IMR-90 (cell line): ENCODE results near the gene TRDN. TPM values are rescaled to one million over a fixed set of nuclear protein-coding genes. Genes with fewer than 3 reads are reported as not detected.

Experiments
- ATAC-seq: fragments of 200-7000 bp; cut with Tn5 transposase; 2 replicates; pipeline ENCODE4 v1.9.1; 2020; ENCODE audit warnings: low read depth, mild to moderate bottlenecking, moderate library complexity
- BruUV-seq: library from RNA; stranded (reverse); fragments of 400-500 nt; replicated peaks from 2 replicates; lab custom pipeline; 2021; lab: Mats Ljungman, UMichigan
- CTCF ChIA-PET: fragments of 300-600 bp; formaldehyde crosslinking; extraction: SDS; loops from one replicate; lab custom pipeline; 2021; ENCODE audit warnings: antibody characterized with exemption; lab: Yijun Ruan, JAX
- POLR2A ChIA-PET: fragments of 300-600 bp; sonication (Branson Sonifier 250); formaldehyde crosslinking; loops from one replicate; lab custom pipeline; 2022; ENCODE audit warnings: antibody characterized with exemption; ENCODE audit not compliant: unreplicated experiment; lab: Charles Lee
- DNase-seq: peaks from one replicate; pipeline ENCODE4 v3.0.0; 2013
- H2AFZ ChIP-seq: replicated peaks from 2 replicates; pipeline ENCODE3; 2013; ENCODE audit warnings: low read length, mild to moderate bottlenecking; ENCODE audit not compliant: poor library complexity
- H2AK5ac ChIP-seq: 2 replicates; pipeline ENCODE4 v1.6.1; 2013; ENCODE audit warnings: low read depth, low read length, inconsistent platforms
- H2AK9ac ChIP-seq: replicated peaks from 2 replicates; pipeline ENCODE3; 2013; ENCODE audit warnings: mild to moderate bottlenecking, low read depth, low read length, moderate library complexity; ENCODE audit not compliant: poor library complexity
- H2BK120ac ChIP-seq: 2 replicates; pipeline ENCODE4 v1.6.1; 2013; ENCODE audit warnings: low read depth, low read length, inconsistent platforms
- H2BK15ac ChIP-seq: 3 replicates; pipeline ENCODE4 v1.6.1; 2013; ENCODE audit warnings: low read depth, low read length, inconsistent platforms
- H2BK20ac ChIP-seq: 2 replicates; pipeline ENCODE4 v1.6.1; 2013; ENCODE audit warnings: low read depth, mild to moderate bottlenecking, inconsistent platforms, low read length, moderate library complexity
- H2BK5ac ChIP-seq: 2 replicates; pipeline ENCODE4 v1.6.1; 2013; ENCODE audit warnings: mild to moderate bottlenecking, low read depth, low read length, inconsistent platforms; ENCODE audit not compliant: poor library complexity, severe bottlenecking
- H3K14ac ChIP-seq: replicated peaks from 2 replicates; pipeline ENCODE4 v1.6.1; 2013; ENCODE audit warnings: low read depth, low read length, inconsistent platforms
- H3K18ac ChIP-seq: 2 replicates; pipeline ENCODE4 v1.6.1; 2013; ENCODE audit warnings: low read depth, low read length, control low read depth
- H3K23ac ChIP-seq: 2 replicates; pipeline ENCODE4 v1.6.1; 2013; ENCODE audit warnings: low read depth, low read length, inconsistent platforms
- H3K27ac ChIP-seq: 2 replicates; pipeline ENCODE4 v1.5.1; 2013; ENCODE audit warnings: mild to moderate bottlenecking, control low read depth, low read length; ENCODE audit not compliant: insufficient read depth
- H3K27me3 ChIP-seq: 2 replicates; pipeline ENCODE4 v1.6.1; 2013; ENCODE audit warnings: low read length; ENCODE audit not compliant: control insufficient read depth, insufficient read depth
- H3K36me3 ChIP-seq: 2 replicates; pipeline ENCODE4 v1.6.1; 2013; ENCODE audit warnings: low read length, mixed read lengths; ENCODE audit not compliant: control insufficient read depth, insufficient read depth
- H3K4ac ChIP-seq: 2 replicates; pipeline ENCODE4 v1.6.1; 2013; ENCODE audit warnings: low read depth, low read length, inconsistent platforms
- H3K4me1 ChIP-seq: 2 replicates; pipeline ENCODE4 v1.6.1; 2013; ENCODE audit warnings: low read length, mixed read lengths; ENCODE audit not compliant: control insufficient read depth, insufficient read depth
- H3K4me2 ChIP-seq: 2 replicates; pipeline ENCODE4 v1.6.1; 2013; ENCODE audit warnings: low read depth, mild to moderate bottlenecking, control low read depth, low read length, moderate library complexity
- H3K4me3 ChIP-seq: 2 replicates; pipeline ENCODE4 v1.5.1; 2013; ENCODE audit warnings: low read depth, mild to moderate bottlenecking, control low read depth, low read length, moderate library complexity; ENCODE audit not compliant: insufficient read depth
- H3K56ac ChIP-seq: 2 replicates; pipeline ENCODE4 v1.6.1; 2013; ENCODE audit warnings: low read length, inconsistent platforms; ENCODE audit not compliant: insufficient read depth; ENCODE audit errors: extremely low read depth
- H3K79me1 ChIP-seq, 2 experiments: 2 replicates each; pipeline ENCODE4 v1.6.1; 2013; ENCODE audit warnings: low read length in 2 of 2, inconsistent platforms in 1 of 2, low read depth in 1 of 2
- H3K9ac ChIP-seq: 2 replicates; pipeline ENCODE4 v1.6.1; 2013; ENCODE audit warnings: low read depth, low read length, control low read depth
- H3K9me1 ChIP-seq: 2 replicates; pipeline ENCODE4 v1.6.1; 2013; ENCODE audit warnings: low read length, inconsistent platforms; ENCODE audit not compliant: insufficient read depth
- H3K9me3 ChIP-seq: 2 replicates; pipeline ENCODE4 v1.6.1; 2013; ENCODE audit warnings: low read length; ENCODE audit not compliant: control insufficient read depth, insufficient read depth
- H4K20me1 ChIP-seq: 2 replicates; pipeline ENCODE4 v1.6.1; 2013; ENCODE audit warnings: low read length, inconsistent platforms; ENCODE audit not compliant: insufficient read depth
- H4K5ac ChIP-seq: 2 replicates; pipeline ENCODE4 v1.6.1; 2013; ENCODE audit warnings: mild to moderate bottlenecking, low read depth, low read length, control low read depth
- H4K8ac ChIP-seq, 2 experiments: 2 replicates each; pipeline ENCODE4 v1.6.1; 2013; ENCODE audit warnings: low read depth in 2 of 2, low read length in 2 of 2, control low read depth in 1 of 2, inconsistent platforms in 1 of 2
- H4K91ac ChIP-seq: 2 replicates; pipeline ENCODE4 v1.6.1; 2013; ENCODE audit warnings: low read depth, low read length, inconsistent platforms; ENCODE audit not compliant: insufficient read depth
- BHLHE40 ChIP-seq: fragments of 150-350 bp; IDR thresholded peaks from 2 replicates; pipeline ENCODE4 v1.6.1; 2016; ENCODE audit warnings: mild to moderate bottlenecking, low read depth, low read length
- ELK1 ChIP-seq: fragments of 150-350 bp; IDR thresholded peaks from 2 replicates; pipeline ENCODE4 v1.6.1; 2016; ENCODE audit warnings: low read depth, mild to moderate bottlenecking, low read length, moderate library complexity, borderline replicate concordance
- MAZ ChIP-seq: IDR thresholded peaks from 2 replicates; pipeline ENCODE4 v1.6.1; 2012; ENCODE audit warnings: low read depth, mild to moderate bottlenecking, low read length, improper control_type of control experiment, moderate library complexity, borderline replicate concordance
- NFE2L2 ChIP-seq: fragments of 150-350 bp; IDR thresholded peaks from 2 replicates; pipeline ENCODE4 v1.6.1; 2016; ENCODE audit warnings: low read depth, mild to moderate bottlenecking, low read length
- RFX5 ChIP-seq: IDR thresholded peaks from 2 replicates; pipeline ENCODE4 v1.8.0; 2012; ENCODE audit warnings: low read depth, mild to moderate bottlenecking, low read length, moderate library complexity
- USF2 ChIP-seq: fragments of 150-350 bp; IDR thresholded peaks from 2 replicates; pipeline ENCODE4 v1.6.1; 2017; ENCODE audit warnings: mild to moderate bottlenecking, antibody characterized with exemption, low read length, low read depth
- WGBS, 2 experiments: methylation state at CpG; one replicate each; pipeline versions ENCODE4 v1.1.5 to v1.1.7; 2013; ENCODE audit warnings: missing lambda C conversion rate in 2 of 2; ENCODE audit not compliant: insufficient read length in 1 of 2; ENCODE audit errors: extremely low coverage in 2 of 2; 5-methylcytosine and 5-hydroxymethylcytosine counted together
- dilution Hi-C: fragments of 300-500 bp; cut with HindIII; formaldehyde crosslinking; loops from one replicate; pipeline ENCODE4 v1.14.3; 2018; ENCODE audit warnings: low sequenced_read_pairs; ENCODE audit not compliant: unreplicated experiment
- in situ Hi-C: fragments of 300-500 bp; cut with MboI; formaldehyde crosslinking; loops from 3 replicates; pipeline ENCODE4 v1.14.3; 2019; ENCODE audit warnings: low sequenced_read_pairs, inconsistent platforms, mixed read lengths
- intact Hi-C: fragments of 100-400 bp; cut with micrococcal nuclease; formaldehyde crosslinking; loops from 2 replicates; pipeline ENCODE4 v1.10.0; 2022
- polyA plus RNA-seq, 3 experiments: library from polyadenylated mRNA; depleted of rRNA; stranded (reverse); fragments of >200 nt; gene quantifications; 2 replicates each; pipeline ENCODE4 v1.2.3, GENCODE V29; 2012; ENCODE audit warnings: low replicate concordance in 1 of 3
- total RNA-seq: library from RNA; depleted of rRNA; stranded (reverse); fragments of >200 nt; gene quantifications from 2 replicates; pipeline ENCODE4 v1.2.3, GENCODE V29; 2012

The TRDN gene
- total and polyA plus RNA-seq, 2 of the 4 experiments (the other 2 are of a cell fraction): not detected

GRCh38 chr6:123306334-123306733 is 330.4 kb downstream of the TRDN start:
- CTCF ChIA-PET: no interaction called here
- H3K4me2 ChIP-seq: no peak overlapping the region
- DNase-seq (no peak), ATAC-seq (no peak)
- POLR2A ChIA-PET: no interaction called here
- no peak overlapping the region for H4K91ac ChIP-seq
- H3K9me1 ChIP-seq: no peaks in the 10 kb centered on the region
- H2BK15ac ChIP-seq: no peak overlapping the region
- H3K4ac ChIP-seq: no peak overlapping the region
- no peak overlapping the region for H3K27ac ChIP-seq
- no peaks in the 10 kb centered on the region for H3K9me3 ChIP-seq
- no peak overlapping the region for H3K18ac ChIP-seq
- H3K4me1 ChIP-seq: no peaks in the 10 kb centered on the region
- dilution Hi-C loops: no loop called here
- no peak overlapping the region for H2BK20ac ChIP-seq
- no peak overlapping the region for H4K5ac ChIP-seq
- no peak overlapping the region for H3K56ac ChIP-seq
- H2AK9ac ChIP-seq: no peak overlapping the region
- no peaks in the 10 kb centered on the region for H4K20me1 ChIP-seq
- no peaks in the 10 kb centered on the region for H3K79me1 ChIP-seq
- H2AK5ac ChIP-seq: no peak overlapping the region
- no peak overlapping the region for H2BK5ac ChIP-seq
- no peaks in the 10 kb centered on the region for H3K27me3 ChIP-seq
- WGBS, 2 experiments: 0% methylated on average over 1 of the region's 2 CpGs; no CpG with 5 or more reads in 1 of the 2 experiments
- H3K14ac ChIP-seq: no peak overlapping the region
- H3K4me3 ChIP-seq: no peak overlapping the region
- in situ Hi-C loops: loop anchor here (25.0 kb wide), 1 partner anchor 444 kb away; no protein-coding TSS in a partner anchor
- no peaks in the 10 kb centered on the region for H3K36me3 ChIP-seq
- TF ChIP-seq NFE2L2: no peak
- no peak for TF ChIP-seq MAZ
- no peak for TF ChIP-seq BHLHE40
- TF ChIP-seq ELK1: no peak
- TF ChIP-seq USF2: no peak
- no peak for TF ChIP-seq RFX5
- no TSS peak for BruUV-seq
- intact Hi-C loops: no loop called here
- no peak overlapping the region for H2AFZ ChIP-seq
- no peak overlapping the region for H4K8ac ChIP-seq
- H3K23ac ChIP-seq: no peak overlapping the region
- H2BK120ac ChIP-seq: no peak overlapping the region
- H3K9ac ChIP-seq: no peak overlapping the region
